ENCODE results near the gene TBC1D22A.

- no peak for TF ChIP-seq CTCF (IDR thresholded peaks at IDR 0.05)
- TF ChIP-seq, protein P1, sequence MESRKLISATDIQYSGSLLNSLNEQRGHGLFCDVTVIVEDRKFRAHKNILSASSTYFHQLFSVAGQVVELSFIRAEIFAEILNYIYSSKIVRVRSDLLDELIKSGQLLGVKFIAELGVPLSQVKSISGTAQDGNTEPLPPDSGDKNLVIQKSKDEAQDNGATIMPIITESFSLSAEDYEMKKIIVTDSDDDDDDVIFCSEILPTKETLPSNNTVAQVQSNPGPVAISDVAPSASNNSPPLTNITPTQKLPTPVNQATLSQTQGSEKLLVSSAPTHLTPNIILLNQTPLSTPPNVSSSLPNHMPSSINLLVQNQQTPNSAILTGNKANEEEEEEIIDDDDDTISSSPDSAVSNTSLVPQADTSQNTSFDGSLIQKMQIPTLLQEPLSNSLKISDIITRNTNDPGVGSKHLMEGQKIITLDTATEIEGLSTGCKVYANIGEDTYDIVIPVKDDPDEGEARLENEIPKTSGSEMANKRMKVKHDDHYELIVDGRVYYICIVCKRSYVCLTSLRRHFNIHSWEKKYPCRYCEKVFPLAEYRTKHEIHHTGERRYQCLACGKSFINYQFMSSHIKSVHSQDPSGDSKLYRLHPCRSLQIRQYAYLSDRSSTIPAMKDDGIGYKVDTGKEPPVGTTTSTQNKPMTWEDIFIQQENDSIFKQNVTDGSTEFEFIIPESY (IDR thresholded peaks at IDR 0.05; ENCODE audit: borderline replicate concordance, low read depth) = no peak
- TF ChIP-seq RAD21 (IDR thresholded peaks at IDR 0.05; ENCODE audit: low read length) = no peak
- no peak for TF ChIP-seq TAF1 (IDR thresholded peaks at IDR 0.05; ENCODE audit: borderline replicate concordance, low read depth, low read length)
- no peak for TF ChIP-seq EP300 (IDR thresholded peaks at IDR 0.05; ENCODE audit: borderline replicate concordance in 1 of 2, low read depth in 1 of 2, low read length in 1 of 2)
- no peak for TF ChIP-seq POLR2AphosphoS5 (IDR thresholded peaks at IDR 0.05; ENCODE audit: low read depth, low read length)
- TF ChIP-seq RCOR1 (IDR thresholded peaks at IDR 0.05; ENCODE audit: low read length) = no peak
- TF ChIP-seq MAX (IDR thresholded peaks at IDR 0.05; ENCODE audit: low read depth) = no peak
- TF ChIP-seq TCF12 (IDR thresholded peaks at IDR 0.05) = no peak
Observed at GRCh38 chr22:46951350-46951749, 188.9 kb downstream of the TBC1D22A start.
